ENCODE data around the gene ARHGEF4. TPM values are rescaled to one million over a fixed set of nuclear protein-coding genes. Genes with fewer than 3 reads are reported as not detected.

ARHGEF4 gene
- total RNA-seq, 2 donors from 2014 or later: 0.20 to 0.80 TPM

- Mint-ChIP-seq H3K9me3 (no peaks in the 10 kb centered on the region), H3K27ac (no peak overlapping the region), H3K36me3 (no peaks in the 10 kb centered on the region)
- DNase-seq (ENCODE audit: low spot score in 2 of 2) (no peak), ATAC-seq (no peak)
These were observed 78.4 kb downstream of the ARHGEF4 start for GRCh38 chr2:130915149-130915548.

DNA sequence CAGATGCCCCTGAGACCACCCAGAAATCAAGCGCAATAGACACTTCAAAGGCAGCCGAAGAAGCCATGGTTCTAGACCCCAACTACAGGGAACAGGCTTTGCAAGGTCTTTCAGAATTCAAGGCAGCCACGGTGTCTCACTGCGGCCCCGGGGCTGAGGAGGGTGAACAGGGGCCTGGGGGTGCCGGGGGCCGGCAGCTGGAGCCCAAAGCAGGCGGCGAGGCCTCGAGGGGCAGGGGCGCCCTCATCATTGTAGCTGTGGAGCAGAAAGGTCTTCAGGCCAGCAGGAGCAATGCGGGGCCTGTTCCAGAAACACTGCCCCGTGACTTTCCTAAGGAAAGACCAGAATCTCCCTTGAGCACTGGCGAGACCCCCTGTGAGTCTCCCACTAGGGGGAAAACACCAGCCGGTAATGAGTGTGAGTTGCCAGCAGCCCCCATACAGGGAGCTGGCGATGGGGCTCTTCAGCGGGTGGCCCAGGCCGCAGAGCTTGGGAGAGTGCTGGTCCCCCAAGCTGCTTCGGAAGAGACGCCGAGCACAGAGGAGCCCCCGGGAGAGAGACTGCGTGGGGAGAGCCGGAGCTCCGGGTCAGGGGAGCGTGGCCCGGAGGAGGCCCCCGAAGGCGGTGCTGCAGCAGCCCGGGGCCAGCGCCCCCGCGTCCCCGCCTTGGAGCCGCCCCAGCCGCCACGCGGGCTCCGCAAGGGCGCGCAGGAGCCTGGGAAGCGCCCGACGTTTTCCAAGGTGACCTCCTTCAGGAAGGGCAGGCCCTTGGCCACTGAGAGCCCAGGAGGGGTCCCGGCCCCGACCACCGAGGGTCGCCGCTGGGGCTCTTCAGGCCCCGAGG, 79.1 kb downstream of the ARHGEF4 start:
- Mint-ChIP-seq H3K9me3 (no peaks in the 10 kb centered on the region), H3K27ac (no peak overlapping the region), H3K36me3 (no peaks in the 10 kb centered on the region)
- DNase-seq (ENCODE audit: low spot score in 2 of 2): no peak
- ATAC-seq: no peak

DNA sequence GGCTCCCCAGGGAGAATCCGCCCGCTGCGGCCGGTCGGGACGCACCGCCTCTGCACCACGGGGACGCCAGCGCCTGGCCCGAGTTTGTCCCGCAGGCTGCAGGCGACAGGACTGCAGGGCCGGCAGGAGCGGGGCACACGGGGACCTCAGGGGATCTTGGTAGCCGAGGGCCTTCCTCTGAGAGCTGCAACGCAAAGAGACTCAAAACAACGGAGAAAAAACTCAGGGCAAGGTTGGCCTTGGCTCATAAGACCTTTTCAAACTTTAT, 79.7 kb downstream of the ARHGEF4 start:
- H3K27ac Mint-ChIP-seq: no peak overlapping the region
- no peak for DNase-seq (ENCODE audit: low spot score in 2 of 2)
- ATAC-seq: no peak
- no peaks in the 10 kb centered on the region for H3K36me3 Mint-ChIP-seq
- H3K9me3 Mint-ChIP-seq: no peaks in the 10 kb centered on the region

- Mint-ChIP-seq H3K9me3 (no peaks in the 10 kb centered on the region), H3K36me3 (no peaks in the 10 kb centered on the region), H3K27ac (no peak overlapping the region)
- no peak for DNase-seq (ENCODE audit: low spot score in 2 of 2)
- ATAC-seq: no peak
These were observed 80.4 kb downstream of the ARHGEF4 start for GRCh38 chr2:130917006-130917688.

GRCh38 chr2:130918393-130918792, 81.7 kb downstream of the ARHGEF4 start:
- no peak for ATAC-seq
- no peaks in the 10 kb centered on the region for H3K36me3 Mint-ChIP-seq
- H3K9me3 Mint-ChIP-seq: no peaks in the 10 kb centered on the region
- H3K27ac Mint-ChIP-seq: no peak overlapping the region
- DNase-seq (ENCODE audit: low spot score in 2 of 2): no peak

- peak; percentile 46 to 48 for ATAC-seq
- DNase-seq (ENCODE audit: low spot score in 2 of 2): peak in 1 of 2 donors; percentile 69
- Mint-ChIP-seq H3K9me3 (no peaks in the 10 kb centered on the region), H3K27ac (no peak overlapping the region), H3K36me3 (no peaks in the 10 kb centered on the region)
These were observed 83.9 kb downstream of the ARHGEF4 start for GRCh38 chr2:130920415-130921163.

- H3K9me3 Mint-ChIP-seq: no peaks in the 10 kb centered on the region
- no peak for DNase-seq (ENCODE audit: low spot score in 2 of 2)
- H3K27ac Mint-ChIP-seq: no peak overlapping the region
- H3K36me3 Mint-ChIP-seq: no peaks in the 10 kb centered on the region
- no peak for ATAC-seq
These were observed 84.4 kb downstream of the ARHGEF4 start for GRCh38 chr2:130921164-130921476.

- ATAC-seq (no peak), DNase-seq (ENCODE audit: low spot score in 2 of 2) (no peak)
- Mint-ChIP-seq H3K9me3 (no peaks in the 10 kb centered on the region), H3K27ac (no peak overlapping the region), H3K36me3 (no peaks in the 10 kb centered on the region)
These were observed 85.7 kb downstream of the ARHGEF4 start for GRCh38 chr2:130922417-130922816.

GRCh38 chr2:130928385-130928784, 91.7 kb downstream of the ARHGEF4 start:
- ATAC-seq (no peak), DNase-seq (ENCODE audit: low spot score in 2 of 2) (no peak)
- Mint-ChIP-seq H3K9me3 (no peaks in the 10 kb centered on the region), H3K36me3 (peaks cover 0 to 6% of the 10 kb centered on the region in 2 donors), H3K27ac (no peak overlapping the region)

DNA sequence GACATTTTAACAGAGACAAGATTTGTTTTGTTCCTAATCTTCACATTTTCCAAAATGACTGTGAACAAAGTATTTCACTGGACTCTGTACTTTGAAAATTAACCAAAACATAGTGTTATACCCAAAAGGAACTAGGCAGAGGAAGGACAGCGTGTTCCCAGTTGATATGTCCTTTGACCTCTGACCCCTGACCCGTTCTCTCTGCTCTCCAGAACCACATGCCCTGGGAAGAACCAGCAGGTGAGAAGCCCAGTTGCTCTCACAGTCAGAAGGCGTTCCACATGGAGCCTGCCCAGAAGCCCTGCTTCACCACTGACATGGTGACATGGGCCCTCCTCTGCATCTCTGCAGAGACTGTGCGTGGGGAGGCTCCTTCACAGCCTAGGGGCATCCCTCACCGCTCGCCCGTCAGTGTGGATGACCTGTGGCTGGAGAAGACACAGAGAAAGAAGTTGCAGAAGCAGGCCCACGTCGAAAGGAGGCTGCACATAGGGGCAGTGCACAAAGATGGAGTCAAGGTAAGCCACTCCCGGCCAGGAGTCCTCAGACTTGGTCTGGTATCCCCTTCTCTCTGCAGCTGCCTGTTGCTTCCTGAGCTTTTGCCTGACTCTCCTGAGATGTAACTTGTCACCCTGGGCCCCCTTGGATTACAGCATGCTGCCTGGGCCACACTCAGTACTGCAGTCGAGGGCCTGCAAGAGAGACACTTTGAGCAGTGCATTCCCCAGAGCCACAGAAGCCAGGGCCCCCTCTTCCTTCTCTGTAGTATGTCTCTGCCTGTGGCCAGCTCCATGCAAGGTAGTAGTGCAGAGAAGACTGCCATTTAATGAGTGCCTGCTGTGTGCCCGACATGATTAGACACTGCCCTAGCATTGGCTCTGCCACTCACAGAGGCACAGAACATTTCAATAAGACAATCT, 94.3 kb downstream of the ARHGEF4 start:
- no peaks in the 10 kb centered on the region for H3K9me3 Mint-ChIP-seq
- H3K27ac Mint-ChIP-seq: no peak overlapping the region
- DNase-seq (ENCODE audit: low spot score in 2 of 2): no peak
- peaks cover 0 to 6% of the 10 kb centered on the region in 2 donors for H3K36me3 Mint-ChIP-seq
- no peak for ATAC-seq

- DNase-seq (ENCODE audit: low spot score in 2 of 2) (no peak), ATAC-seq (no peak)
- Mint-ChIP-seq H3K9me3 (peaks cover 0 to 6% of the 10 kb centered on the region in 2 donors), H3K36me3 (peaks cover 0 to 5% of the 10 kb centered on the region in 2 donors), H3K27ac (no peak overlapping the region)
These were observed 96.8 kb downstream of the ARHGEF4 start for GRCh38 chr2:130933501-130933900.

GRCh38 chr2:130936451-130936850, 99.7 kb downstream of the ARHGEF4 start:
- Mint-ChIP-seq H3K27ac (no peak overlapping the region), H3K36me3 (peaks cover 0 to 5% of the 10 kb centered on the region in 2 donors), H3K9me3 (peaks cover 0 to 6% of the 10 kb centered on the region in 2 donors)
- ATAC-seq (no peak), DNase-seq (ENCODE audit: low spot score in 2 of 2) (no peak)

DNA sequence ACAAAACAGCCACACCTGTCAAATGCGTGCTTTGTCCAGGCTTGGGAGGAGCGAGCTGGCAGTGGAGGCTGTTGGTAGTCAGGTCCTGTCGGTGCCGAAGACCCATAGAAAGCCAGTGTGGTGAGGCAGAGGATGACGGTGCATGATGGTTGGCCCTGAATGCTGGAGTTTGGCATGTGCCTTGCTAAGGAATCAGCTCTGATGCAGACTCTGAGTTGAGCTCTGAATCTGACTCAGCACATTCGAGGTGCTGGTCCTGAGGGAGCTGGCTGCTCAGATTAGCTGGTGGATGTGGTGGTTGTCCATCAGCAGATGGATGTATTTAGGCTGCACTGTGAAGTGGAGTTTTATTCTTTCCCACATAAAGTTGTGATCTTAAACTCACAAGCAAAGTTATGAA, 111.3 kb downstream of the ARHGEF4 start:
- H3K9me3 Mint-ChIP-seq: peaks cover 11 to 13% of the 10 kb centered on the region in 2 donors
- H3K36me3 Mint-ChIP-seq: peaks cover 18 to 20% of the 10 kb centered on the region in 2 donors
- no peak overlapping the region for H3K27ac Mint-ChIP-seq
- ATAC-seq (no peak), DNase-seq (ENCODE audit: low spot score in 2 of 2) (no peak)

DNA sequence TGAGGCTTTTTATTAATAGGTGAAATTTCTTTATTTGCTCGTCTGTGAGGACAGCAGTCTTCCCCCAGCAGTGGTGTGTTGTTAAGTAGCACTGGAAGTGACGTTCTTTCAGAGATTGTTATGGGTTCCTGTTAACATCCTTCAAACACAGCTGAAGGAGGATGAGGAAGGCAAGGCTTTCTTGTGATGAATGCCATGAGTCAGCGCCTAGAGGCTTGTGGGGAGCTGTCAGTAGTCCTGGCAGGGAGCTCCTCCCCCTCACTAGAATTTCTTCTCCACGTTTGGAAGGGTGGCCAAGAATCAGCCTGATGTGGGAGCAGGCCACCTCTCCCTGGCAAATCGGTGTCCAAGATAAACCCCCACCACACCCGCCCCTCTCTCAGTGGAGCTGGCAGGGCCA, 113.2 kb downstream of the ARHGEF4 start:
- no peak overlapping the region for H3K27ac Mint-ChIP-seq
- DNase-seq (ENCODE audit: low spot score in 2 of 2) (no peak), ATAC-seq (no peak)
- H3K36me3 Mint-ChIP-seq: peaks cover 8 to 11% of the 10 kb centered on the region in 2 donors
- peaks cover 5 to 13% of the 10 kb centered on the region in 2 donors for H3K9me3 Mint-ChIP-seq

- DNase-seq (ENCODE audit: low spot score in 2 of 2): no peak
- H3K36me3 Mint-ChIP-seq: peaks cover 0 to 8% of the 10 kb centered on the region in 2 donors
- peak overlapping the region in 1 of 2 donors; percentile 41 for H3K27ac Mint-ChIP-seq
- ATAC-seq: peak in 1 of 2 donors; percentile 67
- H3K9me3 Mint-ChIP-seq: peaks cover 13 to 14% of the 10 kb centered on the region in 2 donors
These were observed 114.3 kb downstream of the ARHGEF4 start for GRCh38 chr2:130951018-130951417.

- no peak for ATAC-seq
- H3K36me3 Mint-ChIP-seq: peaks cover 0 to 9% of the 10 kb centered on the region in 2 donors
- no peak for DNase-seq (ENCODE audit: low spot score in 2 of 2)
- H3K27ac Mint-ChIP-seq: no peak overlapping the region
- peaks cover 13 to 14% of the 10 kb centered on the region in 2 donors for H3K9me3 Mint-ChIP-seq
These were observed 118.2 kb downstream of the ARHGEF4 start for GRCh38 chr2:130954873-130955272.

All from activated naive CD4-positive, alpha-beta T cell treated with anti-CD3 and anti-CD28 coated beads, Interleukin-2, amount 50 U/mL, for 72 hours (primary cell).